ENCODE results near the gene ENO3. TPM values are rescaled to one million over a fixed set of nuclear protein-coding genes. Genes with fewer than 3 reads are reported as not detected.

The ENO3 gene
- total and polyA plus RNA-seq, 11 donors = 253 to 1,459 (median 668) TPM

- Histone ChIP-seq H3K4me1 (peaks cover 0 to 54% (median 37%) of the 10 kb centered on the region in 12 donors), H3K9me3 (no peaks in the 10 kb centered on the region), H3K27me3 (no peaks in the 10 kb centered on the region), H3K36me3 (peaks cover 0 to 81% (median 75%) of the 10 kb centered on the region in 9 donors), H3K4me3 (no peak overlapping the region), H3K27ac (peak overlapping the region in 9 of 12 donors; percentile 29 to 82 (median 61))
- intact Hi-C loops (cut with DNase I) = loop anchor here in 2 of 10 donors (5.0 kb wide), 2 partner anchors 35 to 55 kb away; no protein-coding TSS in a partner anchor
- 81 to 86% (median 83%) methylated on average over 12 of the region's 12 CpGs for WGBS, 4 donors
- TF ChIP-seq CTCF (IDR thresholded peaks at IDR 0.05) = no peak
- no peak for TF ChIP-seq POLR2A (IDR thresholded peaks at IDR 0.05)
- peak in 1 of 5 donors; percentile 39 for DNase-seq
- no peak for ATAC-seq
Observed at GRCh38 chr17:4972322-4972721, 21.4 kb downstream of the ENO3 start.

- ATAC-seq = no peak
- intact Hi-C loops (cut with DNase I) = loop anchor here in 2 of 10 donors (5.0 kb wide), 2 partner anchors 35 to 55 kb away; no protein-coding TSS in a partner anchor
- DNase-seq = peak in 1 of 5 donors; percentile 21
- H3K27ac ChIP-seq = peak overlapping the region in 10 of 12 donors; percentile 29 to 82 (median 58)
- H3K27me3 ChIP-seq = no peaks in the 10 kb centered on the region
- peaks cover 0 to 85% (median 79%) of the 10 kb centered on the region in 9 donors for H3K36me3 ChIP-seq
- peaks cover 0 to 54% (median 37%) of the 10 kb centered on the region in 12 donors for H3K4me1 ChIP-seq
- no peaks in the 10 kb centered on the region for H3K9me3 ChIP-seq
- 64 to 77% (median 69%) methylated on average over 12 of the region's 12 CpGs for WGBS, 4 donors
- no peak for TF ChIP-seq CTCF (IDR thresholded peaks at IDR 0.05)
- TF ChIP-seq POLR2A (IDR thresholded peaks at IDR 0.05) = no peak
- H3K4me3 ChIP-seq = no peak overlapping the region
Observed at GRCh38 chr17:4972752-4973151, 21.8 kb downstream of the ENO3 start.

- ATAC-seq = peak in 1 of 4 donors; percentile 2
Observed at GRCh38 chr17:4973256-4974114, 22.6 kb downstream of the ENO3 start.

More at GRCh38 chr17:4973256-4974114, 22.6 kb downstream of the ENO3 start:
- Histone ChIP-seq H3K27me3 (no peaks in the 10 kb centered on the region), H3K27ac (peak overlapping the region in 11 of 12 donors; percentile 47 to 82 (median 68)), H3K36me3 (peaks cover 0 to 92% (median 86%) of the 10 kb centered on the region in 9 donors), H3K9me3 (no peaks in the 10 kb centered on the region), H3K4me1 (peaks cover 0 to 51% (median 31%) of the 10 kb centered on the region in 12 donors), H3K4me3 (no peak overlapping the region)
- no peak for DNase-seq
- TF ChIP-seq POLR2A (IDR thresholded peaks at IDR 0.05) (no peak), CTCF (IDR thresholded peaks at IDR 0.05) (no peak)
- WGBS, 4 donors = 82 to 88% (median 85%) methylated on average over 10 of the region's 10 CpGs
- intact Hi-C loops (cut with DNase I) = loop anchor here in 2 of 10 donors (5.0 kb wide), 2 partner anchors 36 to 56 kb away; no protein-coding TSS in a partner anchor
